Peyer's patch (tissue), 4 donors: Measurements from ENCODE around the gene JAGN1.

Experiments used
- POLR2A ChIP-seq, 2 donors: fragments of 450-650 bp; IDR thresholded peaks; one replicate each; pipeline ENCODE4 v1.5.1; 2017; ENCODE audit warnings: antibody characterized with exemption in 2 of 2, mild to moderate bottlenecking in 2 of 2, moderate library complexity in 2 of 2
- TF ChIP-seq, protein P1 (sequence below), 6 experiments: fragments of 450-650 bp in 4 of 6; fragments of 200-600 bp in 2 of 6; sonication (generic) in 1 of 6; IDR thresholded peaks; one replicate each; pipeline ENCODE4 v1.5.1; 2017 to 2019; ENCODE audit warnings: antibody characterized with exemption in 6 of 6, mild to moderate bottlenecking in 3 of 6, moderate library complexity in 1 of 6

- TF ChIP-seq, protein P1, sequence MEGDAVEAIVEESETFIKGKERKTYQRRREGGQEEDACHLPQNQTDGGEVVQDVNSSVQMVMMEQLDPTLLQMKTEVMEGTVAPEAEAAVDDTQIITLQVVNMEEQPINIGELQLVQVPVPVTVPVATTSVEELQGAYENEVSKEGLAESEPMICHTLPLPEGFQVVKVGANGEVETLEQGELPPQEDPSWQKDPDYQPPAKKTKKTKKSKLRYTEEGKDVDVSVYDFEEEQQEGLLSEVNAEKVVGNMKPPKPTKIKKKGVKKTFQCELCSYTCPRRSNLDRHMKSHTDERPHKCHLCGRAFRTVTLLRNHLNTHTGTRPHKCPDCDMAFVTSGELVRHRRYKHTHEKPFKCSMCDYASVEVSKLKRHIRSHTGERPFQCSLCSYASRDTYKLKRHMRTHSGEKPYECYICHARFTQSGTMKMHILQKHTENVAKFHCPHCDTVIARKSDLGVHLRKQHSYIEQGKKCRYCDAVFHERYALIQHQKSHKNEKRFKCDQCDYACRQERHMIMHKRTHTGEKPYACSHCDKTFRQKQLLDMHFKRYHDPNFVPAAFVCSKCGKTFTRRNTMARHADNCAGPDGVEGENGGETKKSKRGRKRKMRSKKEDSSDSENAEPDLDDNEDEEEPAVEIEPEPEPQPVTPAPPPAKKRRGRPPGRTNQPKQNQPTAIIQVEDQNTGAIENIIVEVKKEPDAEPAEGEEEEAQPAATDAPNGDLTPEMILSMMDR (IDR thresholded peaks at IDR 0.05): no peak
- peak; percentile 82 to 93 for TF ChIP-seq POLR2A (IDR thresholded peaks at IDR 0.05)
Observed at GRCh38 chr3:9933561-9934234, 43.3 kb downstream of the JAGN1 start, which contains the start of gene CRELD1.
